NCI-H446 treated with DMSO at 0.1 percent for 48 hours (cell line): Measurements from ENCODE around the gene NGEF.

Experiments
- DNase-seq: peaks from one replicate; lab custom pipeline; 2025; lab: John Stamatoyannopoulos, UW

NGEF gene

GRCh38 chr2:232897598-232898408, 115.3 kb downstream of the NGEF start:
- no peak for DNase-seq

GRCh38 chr2:232896720-232897597, 116.1 kb downstream of the NGEF start:
- DNase-seq: no peak

- no peak for DNase-seq
Measured at GRCh38 chr2:232896111-232896510, 116.9 kb downstream of the NGEF start.

DNA sequence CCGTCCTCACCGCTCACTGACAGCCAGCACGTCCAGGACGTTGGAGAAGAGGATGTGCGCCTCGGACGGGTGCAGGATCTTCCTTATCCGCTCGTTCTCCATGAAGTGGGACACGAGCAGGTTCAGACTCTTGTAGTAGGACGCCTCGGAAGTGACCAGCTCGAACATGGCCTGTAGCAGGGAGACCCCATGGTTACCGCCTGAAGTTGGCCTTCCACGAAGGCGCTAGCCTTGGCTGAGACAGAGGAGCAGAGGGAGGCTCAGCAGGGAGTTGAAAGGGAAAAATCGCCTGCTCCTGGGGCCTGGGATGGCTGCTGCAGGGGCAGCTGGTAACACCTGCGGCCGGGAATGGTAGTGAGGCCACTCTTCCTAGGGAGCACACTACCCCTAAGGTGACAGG, 118.3 kb downstream of the NGEF start:
- no peak for DNase-seq

- DNase-seq: no peak
Measured at GRCh38 chr2:232894251-232894650, 118.8 kb downstream of the NGEF start.

DNA sequence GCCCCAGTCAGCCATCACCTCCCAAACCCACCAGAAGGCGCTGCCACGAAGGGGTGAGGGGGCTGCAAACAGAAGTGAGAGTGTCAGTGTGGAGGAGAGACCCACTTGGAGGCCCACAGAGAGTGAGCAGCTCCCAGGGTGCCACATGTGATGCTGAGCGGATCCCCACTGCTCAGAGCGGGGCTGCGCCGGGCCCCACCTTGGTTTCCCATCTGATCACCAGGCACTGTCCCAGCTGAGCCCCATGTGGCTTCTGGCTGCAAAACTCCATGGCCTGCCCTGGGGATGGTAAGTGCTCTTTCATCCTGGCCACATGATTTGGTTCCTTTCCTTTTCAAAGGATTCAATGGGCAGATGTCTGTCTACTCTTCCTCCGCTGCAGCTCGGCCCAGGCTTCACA, 119.2 kb downstream of the NGEF start:
- no peak for DNase-seq

GRCh38 chr2:232892843-232893242, 120.2 kb downstream of the NGEF start:
- DNase-seq: no peak

DNA sequence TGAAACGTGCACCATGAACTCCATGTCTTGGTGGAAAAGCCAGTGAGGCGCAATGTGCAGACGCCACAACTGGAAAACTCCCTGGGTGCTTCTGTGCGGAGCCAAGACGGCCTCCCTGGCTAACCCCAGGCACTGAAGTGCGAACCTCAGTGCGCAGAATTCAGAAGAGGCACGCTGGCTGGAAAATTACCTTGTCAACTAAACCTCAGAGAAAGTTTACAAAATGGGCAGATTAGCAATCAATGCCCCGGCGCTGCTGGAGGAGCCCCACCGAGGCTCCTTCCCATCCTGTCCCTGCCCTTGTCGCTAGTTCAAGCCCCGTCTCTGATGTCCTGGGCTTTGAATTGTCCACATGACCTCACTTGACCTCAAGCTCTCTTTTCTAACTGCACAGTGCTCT, 120.8 kb downstream of the NGEF start:
- no peak for DNase-seq

DNA sequence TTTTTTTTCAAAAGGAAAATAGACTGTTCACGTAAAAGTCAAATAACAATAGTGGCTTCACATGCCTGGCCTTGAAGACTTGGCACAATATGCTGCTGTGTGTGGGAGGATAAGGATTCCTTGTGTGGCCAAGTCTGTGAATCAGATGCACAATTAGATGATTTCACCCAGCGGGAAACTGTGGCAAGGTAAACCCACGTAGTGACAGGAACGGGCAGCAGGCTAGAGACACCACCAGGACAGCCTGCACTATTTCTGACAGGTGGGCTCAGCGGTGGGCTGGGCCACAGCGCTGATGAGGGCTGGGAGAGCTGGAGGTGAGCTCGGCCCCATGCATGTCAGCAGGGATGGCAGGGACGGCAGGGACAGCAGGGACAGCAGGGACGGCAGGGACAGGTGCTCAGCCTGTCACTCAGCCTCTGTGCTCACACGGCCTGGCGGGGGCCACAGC, 121.4 kb downstream of the NGEF start:
- DNase-seq: no peak

DNA sequence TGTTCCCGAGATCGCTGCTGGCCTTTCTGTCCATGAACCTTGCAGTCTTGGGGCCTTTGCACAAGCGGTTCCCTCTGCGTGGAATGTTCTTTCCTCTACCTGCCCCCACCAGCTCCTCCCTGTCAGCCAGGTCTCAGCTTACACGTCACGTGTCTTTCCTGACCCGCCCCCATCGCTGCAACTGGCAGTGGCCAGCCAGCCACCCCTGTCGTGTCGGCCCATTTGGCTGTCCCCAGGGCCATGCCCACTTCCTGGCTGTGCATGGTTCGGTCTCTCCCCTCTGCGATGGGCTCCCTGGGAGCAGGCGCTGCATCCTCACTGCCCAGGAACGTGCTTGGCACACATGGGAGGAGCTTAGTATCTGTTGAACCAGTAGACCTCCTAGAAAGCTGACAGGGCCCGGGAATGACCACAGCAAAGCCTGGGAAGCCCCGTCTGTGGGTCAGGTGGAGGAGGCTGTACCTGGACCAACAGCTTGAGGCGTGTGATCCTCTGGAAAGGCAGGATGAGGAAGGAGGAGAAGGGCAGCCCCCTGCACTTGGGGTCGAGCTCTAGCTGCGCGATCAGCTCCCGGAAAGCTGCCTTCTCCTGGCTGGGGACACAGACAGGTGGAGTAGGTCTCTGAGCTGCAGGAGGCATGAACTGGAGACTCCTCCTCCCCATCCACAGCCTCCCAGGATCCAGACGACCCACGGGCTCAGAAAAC, 122.0 kb downstream of the NGEF start:
- no peak for DNase-seq

DNA sequence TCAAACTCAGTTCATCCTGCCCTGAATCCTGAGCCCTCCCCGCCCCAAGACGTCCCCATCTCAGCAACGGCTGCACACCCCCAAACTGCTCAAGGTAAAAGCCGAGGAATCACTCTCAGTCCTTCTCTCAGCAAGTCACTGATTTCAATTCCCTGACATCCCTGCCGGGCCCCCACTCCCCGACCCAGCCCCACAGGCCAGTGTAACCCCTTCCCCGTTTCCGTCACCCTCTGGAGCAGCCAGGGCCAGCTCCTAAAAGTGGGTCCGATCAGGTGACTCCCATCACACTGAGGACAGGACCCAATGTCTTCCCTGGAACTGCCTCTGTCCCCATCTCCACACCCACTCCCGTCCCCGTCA, 122.5 kb downstream of the NGEF start:
- no peak for DNase-seq

- DNase-seq: no peak
Measured at GRCh38 chr2:232889876-232890401, 123.1 kb downstream of the NGEF start.

DNA sequence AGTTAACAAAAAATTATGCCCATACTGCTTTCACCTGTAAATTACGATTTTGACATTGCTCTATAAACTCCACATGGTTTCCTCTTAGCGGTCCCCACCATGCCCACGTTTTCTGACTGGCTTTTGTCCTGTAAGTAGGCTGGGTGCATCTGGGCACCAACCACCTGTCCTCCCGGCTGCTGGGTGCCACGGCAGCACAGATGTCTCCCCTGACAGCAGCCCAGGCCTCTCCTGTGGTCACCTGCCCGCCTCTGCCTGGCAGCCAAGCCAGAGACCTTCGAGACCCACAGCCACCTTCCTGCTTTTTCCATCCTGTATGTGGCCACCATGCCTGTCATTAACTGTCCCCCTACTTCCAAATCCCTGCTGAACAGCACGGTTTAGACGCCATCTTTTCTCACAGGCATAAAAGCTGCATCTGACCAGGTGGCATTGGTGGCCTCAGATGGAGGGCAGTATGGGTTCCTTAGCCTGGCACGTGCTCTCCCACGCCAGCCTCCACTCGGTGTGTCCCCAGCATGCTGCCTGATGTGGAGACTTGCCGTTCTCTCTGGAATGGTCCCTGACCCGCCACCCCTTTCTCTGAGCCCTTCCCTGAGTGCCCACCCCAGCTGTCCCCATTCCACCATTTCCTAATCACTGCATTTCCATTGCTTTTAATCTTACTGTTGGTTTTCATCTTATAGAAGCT, 124.1 kb downstream of the NGEF start:
- DNase-seq: no peak

DNA sequence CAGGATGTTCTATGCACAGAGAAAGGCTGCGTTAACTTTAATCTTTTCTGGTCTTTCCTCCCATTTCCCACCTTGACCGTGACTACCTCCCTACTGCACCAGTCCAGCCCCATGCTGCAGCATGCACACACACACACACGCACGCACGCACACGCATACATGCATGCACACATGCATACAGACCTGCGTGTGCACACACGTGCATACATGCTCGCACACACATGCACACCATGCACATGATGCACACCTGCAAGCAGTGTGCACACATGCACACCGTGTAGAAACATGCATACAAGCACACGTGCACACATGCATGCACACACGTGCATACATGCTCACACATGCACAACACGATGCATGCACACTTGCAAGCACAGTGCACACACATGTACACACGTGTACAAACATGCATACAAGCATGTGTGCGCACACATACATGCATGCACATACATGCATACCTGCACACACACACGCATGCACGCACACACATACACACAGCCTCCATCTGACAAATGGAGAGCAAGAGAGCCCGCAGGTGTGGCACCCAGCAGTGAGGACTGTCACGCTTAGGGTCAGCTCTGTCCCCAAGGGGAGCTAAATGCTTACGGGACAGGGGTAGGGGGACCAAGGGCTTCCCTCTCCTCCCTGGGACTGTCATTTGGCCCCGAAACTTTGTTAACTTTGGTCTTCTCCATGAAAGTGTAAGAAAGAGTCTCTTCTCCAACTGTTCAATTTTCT, 124.8 kb downstream of the NGEF start:
- DNase-seq: no peak

DNA sequence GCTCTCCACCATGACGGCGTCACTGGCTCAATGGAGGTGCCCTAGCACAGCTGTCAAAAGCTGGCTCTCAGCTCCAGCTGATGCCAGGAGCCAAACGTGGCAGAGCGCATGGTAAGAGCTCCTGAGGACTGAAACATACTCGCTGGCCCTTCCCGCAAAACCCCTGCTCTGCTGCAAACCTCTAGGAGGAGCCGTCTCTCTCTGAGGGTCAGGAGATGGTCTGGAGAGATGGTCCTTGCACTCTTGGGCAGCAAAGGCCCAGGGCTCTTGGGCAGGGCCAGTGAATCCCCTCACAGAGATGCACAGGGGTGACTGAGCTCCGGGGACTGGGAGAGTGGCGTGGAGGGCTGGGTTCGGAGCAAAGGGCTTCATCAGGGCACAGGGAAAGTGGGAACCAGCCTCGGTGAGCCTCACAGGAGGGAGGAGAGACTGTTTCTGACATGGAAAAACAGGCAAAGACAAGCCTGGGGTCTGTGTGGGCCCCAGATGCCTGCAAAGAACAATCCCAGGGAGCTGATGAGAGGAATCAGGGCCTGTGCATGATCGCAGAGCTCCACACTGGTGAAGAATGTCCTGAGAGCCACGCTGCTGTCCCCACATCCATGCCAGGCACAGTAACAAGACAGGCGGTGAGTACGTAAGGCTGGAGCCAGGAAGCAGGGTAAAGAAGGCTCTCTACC, 125.7 kb downstream of the NGEF start:
- no peak for DNase-seq

DNA sequence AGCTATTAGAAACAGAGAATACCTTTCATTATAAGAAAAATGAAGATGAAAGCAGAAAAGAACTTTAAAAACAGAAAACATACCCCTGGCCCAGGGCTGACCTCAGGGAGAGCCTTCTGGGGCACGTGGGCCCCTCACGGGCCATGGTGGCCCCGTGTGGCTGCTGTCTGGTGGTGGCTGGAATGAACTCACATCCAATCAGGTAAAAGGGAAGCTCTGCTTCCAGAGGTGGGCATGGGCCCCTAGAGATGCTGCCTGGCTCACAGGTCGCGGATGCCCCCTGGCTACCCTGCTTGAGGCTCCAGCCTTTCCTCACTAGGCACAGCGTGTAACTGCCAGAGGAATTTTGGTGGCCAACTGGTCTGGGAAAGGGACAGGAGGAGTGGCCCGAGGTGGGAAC, 126.4 kb downstream of the NGEF start:
- DNase-seq: no peak

DNA sequence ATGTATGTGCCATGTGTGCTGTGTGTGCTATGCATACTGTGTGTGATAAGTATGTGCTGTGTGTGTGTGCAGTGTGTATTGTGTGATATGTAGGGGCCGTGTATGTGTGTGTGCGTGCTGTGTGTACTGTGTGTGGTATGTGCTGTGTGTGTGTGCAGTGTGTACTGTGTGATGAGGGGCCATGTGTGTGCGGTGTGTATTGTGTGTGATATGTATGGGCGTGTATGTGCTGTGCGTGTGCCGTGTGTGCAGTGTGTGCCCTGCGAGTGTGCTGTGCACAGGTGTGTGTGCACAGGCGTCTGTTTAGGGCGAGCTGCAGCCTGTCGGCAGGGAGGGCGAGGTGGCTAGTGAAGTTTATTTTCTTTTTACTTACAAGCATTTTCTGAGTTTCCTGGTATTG, 126.9 kb downstream of the NGEF start:
- no peak for DNase-seq

DNA sequence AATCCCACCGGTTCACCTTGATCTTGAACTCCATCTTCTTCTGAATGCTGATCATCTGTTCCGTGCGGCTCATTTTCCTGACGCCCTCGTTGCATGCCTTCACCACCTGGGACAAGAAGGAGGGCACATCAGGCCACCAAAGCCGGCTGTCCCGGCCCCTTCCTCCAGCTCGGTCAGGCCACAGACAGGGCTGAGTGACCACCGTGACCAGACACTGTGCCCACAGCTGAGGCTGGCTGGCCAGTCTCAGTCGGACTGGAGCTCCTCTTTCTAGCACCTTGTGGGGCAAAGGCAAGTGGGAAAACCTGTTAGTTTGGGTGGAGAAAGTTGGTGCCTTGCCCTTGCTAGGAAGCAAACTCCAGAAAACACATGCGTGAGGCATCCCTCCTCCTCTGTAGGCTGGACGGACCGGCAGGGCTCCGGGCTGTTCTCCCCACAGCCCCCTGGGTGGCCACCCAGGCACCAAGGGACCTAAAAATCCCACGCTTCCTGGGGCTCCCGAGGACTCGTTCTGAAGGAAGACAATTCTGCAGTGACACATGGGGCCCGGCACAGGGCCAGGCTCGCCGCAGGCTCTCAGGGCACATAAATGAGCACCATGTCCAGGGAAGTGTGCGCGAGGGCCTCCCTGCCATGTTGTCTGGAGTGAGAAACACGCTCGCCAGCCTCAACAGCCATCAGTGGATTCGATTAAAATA, 127.6 kb downstream of the NGEF start:
- no peak for DNase-seq

GRCh38 chr2:232884549-232885263, 128.3 kb downstream of the NGEF start:
- DNase-seq: no peak
